Glomerular visceral epithelial cell (primary cell): ENCODE measurements around the gene CLK2.
A peak's percentile ranks its signal among the peaks of the same experiment; 100 is the strongest.
"Not testable (repeated sequence)": the region's sequence is repeated elsewhere in the genome, so short reads cannot be mapped to it uniquely, and the experiment has no call there.

Source experiments
- DNase-seq: peaks from one replicate; pipeline ENCODE4 v3.0.0-alpha.2; 2016; ENCODE audit errors: extremely low spot score

Gene CLK2

DNA sequence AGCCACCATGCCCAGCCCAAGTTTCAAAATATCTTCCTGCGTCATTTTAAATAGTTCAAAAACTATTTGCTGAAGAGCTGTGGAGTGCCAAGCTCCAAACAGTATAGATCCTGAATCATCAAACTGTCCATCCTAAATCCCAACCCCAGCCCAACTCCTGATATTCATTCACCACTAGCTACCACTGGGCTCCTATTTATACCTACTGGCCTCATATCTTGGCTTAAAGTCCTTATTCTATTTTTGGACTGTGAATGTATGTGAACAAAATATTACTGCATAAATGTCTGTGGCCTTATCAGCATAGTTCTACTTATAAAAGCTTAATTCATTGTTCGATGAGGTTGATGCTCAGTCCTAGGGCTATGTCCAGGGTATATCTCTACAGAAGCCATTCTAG is 5.9 kb downstream of the CLK2 start:
- DNase-seq, result no peak

DNA sequence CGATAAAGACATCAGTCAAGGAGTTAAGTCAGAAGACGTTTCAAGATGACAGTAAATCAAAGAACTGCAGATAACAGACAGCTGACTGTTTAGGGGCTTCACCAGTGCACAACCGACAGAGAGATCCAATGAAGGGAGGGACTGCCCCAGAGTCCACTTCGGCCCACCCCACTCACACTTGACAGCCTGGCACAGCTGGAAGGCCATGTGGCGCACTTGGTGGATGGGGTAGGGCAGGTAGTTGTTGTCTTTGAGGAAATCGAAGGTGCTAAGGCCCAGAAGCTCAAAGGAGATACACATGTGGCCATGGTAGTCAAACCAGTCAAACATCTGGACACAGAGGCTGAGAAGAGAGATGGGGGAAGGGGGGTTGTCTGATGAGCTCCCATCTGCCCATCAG is 6.8 kb downstream of the CLK2 start:
- no peak for DNase-seq

DNA sequence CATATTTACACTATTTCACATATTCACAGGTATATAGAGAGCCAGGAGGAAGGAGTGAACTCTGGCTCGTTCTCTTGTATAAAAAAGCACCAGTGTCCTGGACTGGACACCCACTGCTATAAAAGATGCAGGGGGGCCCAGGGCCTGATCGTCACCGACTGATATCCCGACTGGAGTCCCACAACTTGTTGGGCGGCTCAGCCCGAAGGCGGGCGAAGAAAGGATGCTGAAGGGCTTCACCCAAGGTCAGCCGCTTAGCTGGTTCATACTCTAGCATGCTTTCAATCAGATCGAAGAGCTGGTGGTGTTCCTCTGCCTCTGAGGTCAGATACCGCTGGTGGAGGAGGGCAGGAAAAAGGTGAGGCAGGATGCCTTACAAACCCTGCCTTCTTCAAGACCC is 10.2 kb downstream of the CLK2 start:
- DNase-seq, result no peak

DNA sequence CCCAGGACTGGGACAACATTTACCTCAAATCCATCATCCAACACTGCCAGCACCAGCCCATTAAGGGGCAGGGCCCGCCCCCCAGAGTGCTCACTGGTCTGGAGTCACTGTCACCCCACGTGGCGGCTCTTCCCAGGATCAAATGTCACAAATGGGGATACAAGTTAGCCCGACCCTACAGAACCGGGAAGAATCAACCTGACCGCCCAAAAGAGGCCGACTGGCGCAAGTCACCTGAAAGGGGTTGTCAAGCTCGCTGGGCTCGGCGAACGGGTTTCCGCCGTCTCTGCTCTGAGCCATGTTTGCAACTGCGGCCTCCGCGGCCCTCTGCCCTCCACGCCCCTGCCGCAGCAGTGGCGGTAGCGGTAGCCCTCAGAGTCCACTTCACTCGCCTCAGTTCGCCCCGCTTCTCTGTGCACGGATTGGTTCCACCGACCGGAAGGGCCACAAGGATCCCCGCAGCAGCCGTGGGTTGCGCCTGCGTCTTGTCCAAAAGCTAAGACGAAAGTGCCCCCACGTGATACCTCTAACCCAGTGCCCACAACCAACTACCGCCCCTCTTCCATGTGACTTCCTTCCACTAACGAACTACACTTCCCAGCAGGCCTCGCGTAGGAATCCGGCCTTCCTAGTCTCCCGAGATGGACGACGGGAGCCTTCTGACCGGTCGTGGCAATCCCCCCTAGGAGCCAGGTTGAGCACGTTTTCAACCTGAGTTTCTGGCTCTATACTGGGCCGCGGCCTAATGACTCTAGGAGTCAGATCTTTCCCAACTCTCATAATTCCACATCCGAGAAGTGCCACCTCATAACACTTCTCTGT is 11.2 kb downstream of the CLK2 start, which contains the start of gene SCAMP3:
Gene SCAMP3 (minus strand): TSS at position 509 of the 822 bp plus-strand sequence. CDS start 209 bp downstream, at position 300.
- DNase-seq, result peak; percentile 98

DNA sequence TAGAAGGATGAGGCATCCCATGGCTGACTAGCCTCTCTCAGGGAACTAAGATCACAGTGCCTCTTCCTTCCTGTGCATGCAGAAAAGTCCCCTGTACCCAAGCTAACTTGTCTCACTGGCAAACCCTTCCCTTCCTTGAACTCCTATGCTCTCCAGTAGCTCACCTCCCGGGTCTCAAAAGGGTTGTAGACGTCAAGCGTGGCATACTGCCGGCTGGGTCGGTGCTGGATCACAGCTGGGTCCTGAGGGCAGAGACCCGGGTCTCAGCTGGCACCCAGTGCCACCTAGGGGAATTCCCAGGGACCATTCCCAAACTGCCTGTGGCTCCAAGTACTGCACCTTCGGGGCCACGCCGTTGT is 11.8 kb downstream of the CLK2 start:
- no peak for DNase-seq

DNA sequence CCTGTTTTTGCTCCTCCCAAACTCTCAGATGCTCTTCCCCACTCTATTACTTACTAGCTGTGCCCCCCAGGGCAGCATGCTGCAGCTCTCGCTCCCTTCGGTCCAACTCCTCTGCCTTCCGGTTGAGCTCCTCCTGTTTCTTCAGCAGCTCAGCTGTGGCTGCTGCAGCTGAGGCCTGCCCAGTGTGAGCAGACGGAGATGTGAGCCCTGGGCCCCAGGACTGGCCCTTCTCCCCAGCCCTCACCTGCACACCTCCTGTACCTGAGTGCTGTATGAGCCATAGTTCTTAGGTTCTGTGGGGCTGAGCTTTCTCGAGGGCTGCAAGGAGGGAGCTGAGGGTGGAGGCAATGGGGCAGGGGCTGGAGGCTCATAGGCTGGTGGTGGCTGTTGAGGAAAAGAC is 13.0 kb downstream of the CLK2 start:
- DNase-seq, result no peak

DNA sequence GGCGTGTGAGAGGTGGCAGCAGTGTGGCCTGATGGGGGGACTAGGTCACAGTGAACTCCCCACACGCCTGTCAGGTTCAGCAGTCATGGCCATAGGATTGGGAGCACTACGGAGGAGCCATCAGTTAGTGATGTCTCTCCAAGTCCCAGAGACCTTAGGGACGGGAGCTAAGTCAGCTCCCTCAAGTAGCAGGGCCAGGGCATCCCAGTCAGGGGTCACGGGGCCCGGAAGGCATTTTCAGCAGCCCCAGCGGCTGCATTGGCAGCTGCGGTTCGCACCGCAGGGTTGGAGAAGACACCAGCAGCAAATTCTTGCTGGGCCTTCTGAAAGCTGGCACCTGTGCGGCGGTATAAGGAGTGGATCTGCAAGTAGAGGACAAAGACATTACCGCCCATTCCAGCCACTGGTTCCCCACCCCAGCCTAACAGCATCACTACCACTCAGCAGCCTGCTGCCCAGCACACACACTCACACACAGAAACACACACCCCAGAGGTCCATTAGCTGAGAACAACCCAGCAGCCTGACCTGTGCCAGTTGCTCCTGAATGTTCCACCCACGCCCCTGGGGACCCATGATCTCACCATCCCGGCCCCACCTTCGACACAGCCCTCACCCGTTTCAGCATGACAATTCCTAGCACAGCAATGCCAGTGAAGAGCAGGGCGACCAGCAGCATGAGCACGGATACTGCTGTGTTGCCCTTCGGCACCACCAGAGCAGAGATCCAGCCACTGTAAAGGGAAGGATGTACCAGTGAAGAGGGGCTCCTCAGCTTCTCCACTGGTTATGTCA is 17.0 kb downstream of the CLK2 start:
- no peak for DNase-seq

DNA sequence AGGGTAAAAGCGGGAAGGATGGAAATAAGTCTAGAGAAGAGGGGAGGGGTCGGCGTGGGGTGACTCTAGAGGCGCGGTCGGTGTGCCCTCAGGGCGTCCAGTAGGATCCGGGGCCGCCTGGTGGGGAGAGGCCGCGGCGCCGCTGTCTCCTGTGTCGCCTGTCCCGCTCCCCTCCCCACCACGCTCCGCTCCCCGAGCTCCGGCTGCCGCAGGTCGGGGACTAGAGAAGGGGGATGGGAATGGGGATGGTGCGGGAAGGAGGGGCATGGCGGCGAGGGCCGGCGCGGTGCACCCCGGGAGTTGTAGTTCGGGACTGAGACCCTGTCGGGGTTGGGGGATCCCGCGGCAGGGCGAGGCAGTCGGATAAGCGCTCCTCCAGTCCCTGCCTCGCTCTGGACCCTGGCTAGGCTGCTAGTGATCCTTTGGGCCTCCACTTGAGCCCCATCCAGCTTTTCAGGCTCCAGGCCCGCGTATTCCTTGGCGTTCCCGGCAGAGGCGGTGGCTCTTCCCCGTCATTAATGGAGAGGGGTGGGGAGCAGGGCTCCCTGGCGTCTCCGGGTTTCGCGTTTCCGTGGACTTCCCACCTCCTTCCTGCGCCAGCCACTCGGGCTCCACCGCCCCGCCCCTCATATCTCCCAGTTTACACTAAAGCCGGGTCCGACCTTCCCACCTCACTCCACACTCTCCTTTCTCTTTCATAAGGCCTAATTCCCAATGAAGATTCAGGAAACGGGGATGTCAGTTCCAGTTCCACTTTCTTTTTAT is 17.9 kb downstream of the CLK2 start, which contains the start of gene ENTREP3:
Gene ENTREP3 (minus strand): TSS at position 241 of the 765 bp plus-strand sequence. CDS start 606 bp downstream, outside the sequence.
- DNase-seq, result peak; percentile 75

DNA sequence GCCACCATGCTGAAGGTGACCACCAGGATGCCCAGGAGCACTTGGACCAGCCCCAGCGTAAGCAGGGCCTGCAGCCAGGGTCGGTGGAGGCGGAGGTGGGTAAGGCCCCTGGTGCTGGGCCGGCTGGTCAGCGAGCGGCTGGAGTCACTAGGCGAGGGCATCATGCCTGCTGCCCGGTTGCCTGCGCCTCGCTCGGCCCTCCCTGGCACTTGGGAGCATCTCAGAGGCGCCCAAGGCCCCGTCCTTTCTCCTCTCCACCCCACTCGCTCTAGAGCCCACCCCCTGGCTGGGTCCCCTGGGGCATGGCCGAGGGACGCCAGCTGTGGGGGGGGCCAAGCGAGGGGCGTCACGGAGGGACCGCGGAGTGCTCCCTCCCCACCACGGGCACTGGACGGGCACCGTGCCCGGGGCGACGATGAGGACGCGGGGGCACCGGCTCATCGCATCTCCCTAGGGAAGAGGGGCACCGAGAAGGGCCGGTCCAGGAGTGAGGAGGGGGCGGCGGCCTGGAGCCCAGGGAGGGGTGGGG is 18.5 kb downstream of the CLK2 start:
- peak; percentile 22 for DNase-seq

DNA sequence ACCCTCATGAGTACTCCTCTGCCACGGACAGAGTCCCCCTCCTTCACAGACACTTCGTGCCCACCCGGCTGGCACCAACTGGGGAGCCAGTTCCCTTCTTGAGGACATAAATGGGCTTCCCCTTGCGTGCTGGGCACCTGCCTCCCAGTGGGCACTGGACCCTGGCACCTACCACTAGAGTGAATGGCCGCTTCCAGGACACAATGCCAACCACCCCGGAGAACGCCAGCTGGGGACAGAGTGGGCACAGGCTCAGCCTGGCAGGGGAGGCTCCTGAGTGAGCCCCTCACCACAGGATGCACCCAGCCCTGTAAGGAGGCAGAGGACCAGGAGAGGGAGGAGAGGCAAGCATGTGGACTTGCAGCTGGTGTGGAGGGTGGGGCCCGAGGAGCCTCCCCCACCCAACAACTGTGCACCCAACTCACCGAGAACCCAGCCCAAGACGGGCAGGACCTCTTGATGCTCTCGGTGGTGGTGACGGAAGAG is 19.0 kb downstream of the CLK2 start:
- DNase-seq, result no peak

DNA sequence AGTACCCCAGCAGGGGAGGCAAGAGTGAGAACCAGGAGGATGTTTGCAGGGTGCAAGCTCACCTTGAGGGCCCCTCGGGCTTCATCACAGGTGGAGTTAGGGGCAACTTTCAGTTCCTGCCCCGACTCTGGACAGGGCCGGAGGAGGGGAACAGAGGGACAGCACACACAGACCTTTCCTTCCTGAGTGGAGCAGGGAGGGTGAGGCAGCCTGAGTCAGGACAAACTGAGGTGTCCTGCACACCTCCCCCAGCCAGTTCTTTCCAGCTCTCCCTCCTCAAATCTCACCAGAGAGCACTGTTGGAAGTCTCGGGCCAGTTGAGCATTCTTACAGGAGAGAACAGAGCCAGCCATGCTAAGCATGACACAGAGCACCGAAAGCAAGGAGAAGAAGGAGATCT is 19.5 kb downstream of the CLK2 start:
- no peak for DNase-seq

DNA sequence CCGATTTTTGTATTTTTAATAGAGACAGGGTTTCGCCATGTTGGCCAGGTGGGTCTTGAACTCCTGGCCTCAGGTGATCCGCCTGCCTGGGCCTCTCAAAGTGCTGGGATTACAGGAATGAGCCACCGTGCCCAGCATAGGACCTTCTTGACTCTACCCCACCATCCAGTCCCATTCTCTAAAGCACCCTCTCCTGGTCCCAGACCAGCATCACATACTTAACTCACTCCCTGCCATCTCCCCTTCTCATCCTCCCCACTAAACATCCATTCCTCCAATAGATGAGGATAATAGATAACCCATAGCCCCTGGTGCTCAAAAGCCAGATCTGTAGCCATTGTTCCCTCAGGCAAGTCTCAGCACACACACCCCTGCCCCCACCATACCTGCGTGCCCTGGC is 20.1 kb downstream of the CLK2 start:
- no peak for DNase-seq

DNA sequence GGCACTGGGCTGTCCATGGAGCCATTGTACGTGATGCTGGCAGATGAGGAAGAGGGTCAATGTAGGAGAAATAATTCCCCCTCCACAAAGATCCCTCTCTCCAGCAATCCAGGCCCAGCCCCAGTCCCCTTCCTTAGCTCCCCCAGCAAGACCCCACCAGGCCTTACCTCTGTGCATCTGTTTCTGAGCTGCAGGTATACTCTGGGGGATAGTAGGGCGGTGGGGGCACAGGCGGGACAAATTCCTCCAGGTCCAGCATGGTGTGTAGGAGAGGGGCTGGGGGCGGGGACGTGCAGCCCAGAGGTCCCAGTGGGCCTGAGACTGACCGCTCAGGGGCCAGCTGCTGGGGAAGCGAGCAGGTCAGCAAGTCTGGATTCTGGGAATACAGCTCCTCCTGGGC is 21.7 kb downstream of the CLK2 start:
- DNase-seq, result no peak

DNA sequence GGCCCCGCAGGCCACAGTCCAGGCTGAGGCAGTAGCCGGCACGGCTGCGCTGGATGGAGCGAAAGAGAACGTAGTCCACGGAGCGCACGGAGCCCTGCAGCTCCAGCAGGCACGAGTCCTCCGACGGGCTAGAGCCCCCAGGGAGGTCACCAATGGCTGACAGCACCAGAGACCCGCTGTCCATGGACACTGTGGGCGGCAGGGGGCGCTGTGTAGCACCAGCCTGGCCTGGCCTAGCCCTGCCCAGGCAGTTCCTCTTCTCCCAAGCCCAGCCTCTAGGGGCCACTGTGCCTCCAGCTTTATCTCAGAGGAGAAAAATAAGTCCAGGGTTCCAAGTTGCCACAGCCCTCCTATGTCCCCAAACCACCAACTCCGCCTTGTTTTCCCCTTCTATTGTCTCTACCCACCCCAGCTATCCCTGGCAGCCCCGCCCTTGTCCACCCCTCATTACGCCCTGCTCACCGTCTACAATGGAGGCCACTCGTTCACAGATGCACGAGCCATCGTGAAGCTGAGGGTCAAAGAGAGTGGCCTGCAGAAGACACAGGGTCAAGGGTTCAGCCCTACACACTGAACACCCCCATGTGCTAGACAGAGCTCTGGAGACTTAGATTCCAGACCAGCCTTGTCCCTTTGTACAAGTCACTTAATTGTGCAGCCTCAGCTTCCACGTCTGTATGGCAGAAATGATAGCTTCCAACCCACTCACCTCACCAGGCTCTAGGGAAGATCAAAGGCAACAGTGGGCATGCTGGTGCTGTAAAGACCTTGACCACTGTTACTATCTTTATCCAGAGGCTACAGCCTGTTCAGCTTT is 22.5 kb downstream of the CLK2 start:
- DNase-seq, result peak; percentile 92

DNA sequence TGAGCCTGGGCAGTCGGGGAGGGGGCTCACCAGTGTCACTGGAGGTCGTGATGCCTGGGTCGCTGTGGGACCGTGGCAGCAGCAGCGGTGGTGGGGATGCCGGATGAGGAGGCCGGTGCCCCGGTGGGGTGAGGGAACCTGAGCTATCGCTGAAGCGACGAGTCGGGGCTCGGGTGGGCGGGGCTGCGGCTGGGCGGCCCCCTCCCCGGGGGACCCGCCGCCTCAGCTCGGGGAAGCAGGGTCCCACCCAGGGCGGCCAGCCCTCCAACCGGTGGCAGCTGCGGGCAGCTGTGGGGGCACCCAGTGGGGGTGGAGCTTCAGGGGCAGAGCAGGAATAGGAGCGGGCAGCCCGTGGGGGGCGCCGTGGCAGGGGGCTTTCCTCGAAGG is 23.1 kb downstream of the CLK2 start:
- DNase-seq, result no peak

DNA sequence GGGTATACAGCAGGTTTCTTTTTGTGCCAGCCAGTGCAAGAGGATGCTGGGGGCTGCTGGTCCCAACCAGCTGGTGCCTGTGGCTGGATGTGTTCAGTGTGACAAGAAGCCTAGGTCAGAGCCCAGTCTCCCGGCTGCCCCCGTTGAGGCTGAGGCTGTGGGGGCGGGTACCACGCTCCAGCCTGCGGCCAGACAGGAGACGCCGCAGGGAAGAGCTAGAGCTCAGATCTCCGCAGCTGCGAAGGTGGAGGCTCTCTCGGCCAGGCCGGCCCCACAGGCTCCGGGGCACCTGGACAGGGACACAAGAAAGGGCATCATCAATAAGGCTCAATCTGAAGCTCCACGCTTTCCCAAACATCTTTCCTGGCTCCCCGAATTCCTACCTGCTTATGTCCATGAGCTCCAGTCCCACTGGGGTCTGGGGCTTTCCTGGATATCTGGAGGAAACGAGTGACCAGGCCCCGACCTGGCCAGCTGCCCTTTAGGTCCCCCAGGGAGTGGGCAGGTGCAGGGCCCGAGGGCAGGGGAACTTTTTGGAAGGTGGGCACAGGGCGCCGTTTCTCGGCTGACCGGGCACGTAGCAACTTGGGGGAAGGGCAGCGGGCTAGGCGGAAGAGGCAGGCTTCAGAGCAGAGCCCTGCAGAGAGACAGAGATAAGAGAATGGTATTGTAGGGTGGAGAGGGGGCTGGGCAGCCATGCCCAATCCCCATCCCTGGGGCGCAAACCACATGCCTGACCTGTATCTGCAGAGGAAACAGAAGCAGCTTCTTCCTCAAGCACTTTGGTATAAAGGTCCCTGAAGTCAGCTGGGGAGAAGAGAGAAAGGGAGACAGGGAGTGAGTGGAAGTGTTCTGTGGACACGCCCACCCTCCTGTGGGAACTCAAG is 25.4 kb downstream of the CLK2 start:
- DNase-seq, result no peak

DNA sequence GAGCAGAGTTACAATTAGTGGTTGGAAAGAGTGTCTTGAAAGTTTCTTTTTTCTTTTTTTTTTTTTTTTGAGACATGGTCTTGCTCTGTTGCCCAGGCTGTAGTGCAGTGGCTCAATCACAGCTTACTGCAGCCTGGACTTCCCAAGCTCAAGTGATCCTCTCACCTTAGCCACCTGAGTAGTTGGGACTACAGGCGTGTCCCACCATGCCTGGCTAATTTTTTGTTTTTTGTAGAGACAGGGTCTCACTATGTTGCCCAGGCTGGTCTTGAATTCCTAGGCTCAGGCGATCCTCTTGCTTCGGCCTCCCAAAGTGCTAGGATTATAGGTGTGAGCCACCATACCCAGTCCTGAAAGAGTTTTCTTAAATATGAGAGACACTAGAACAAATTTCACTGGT is 26.5 kb downstream of the CLK2 start:
- not testable (repeated sequence) for DNase-seq

DNA sequence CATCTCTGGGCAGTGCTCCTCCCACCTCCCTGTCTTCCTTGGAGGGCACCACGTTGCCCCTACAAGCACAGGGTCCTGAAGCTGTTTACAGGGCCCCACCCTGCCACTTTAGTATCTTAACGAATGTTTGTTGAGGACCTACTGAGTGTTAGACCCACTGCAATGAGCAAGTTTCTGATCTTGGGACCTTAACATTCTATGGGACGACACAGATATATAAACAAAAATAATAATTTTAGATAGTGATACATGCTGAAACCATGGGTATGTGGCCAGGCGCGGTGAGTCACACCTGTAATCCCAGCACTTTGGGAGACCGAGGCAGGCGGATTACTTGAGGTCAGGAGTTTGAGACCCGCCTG is 28.2 kb downstream of the CLK2 start:
- DNase-seq, result no peak

DNA sequence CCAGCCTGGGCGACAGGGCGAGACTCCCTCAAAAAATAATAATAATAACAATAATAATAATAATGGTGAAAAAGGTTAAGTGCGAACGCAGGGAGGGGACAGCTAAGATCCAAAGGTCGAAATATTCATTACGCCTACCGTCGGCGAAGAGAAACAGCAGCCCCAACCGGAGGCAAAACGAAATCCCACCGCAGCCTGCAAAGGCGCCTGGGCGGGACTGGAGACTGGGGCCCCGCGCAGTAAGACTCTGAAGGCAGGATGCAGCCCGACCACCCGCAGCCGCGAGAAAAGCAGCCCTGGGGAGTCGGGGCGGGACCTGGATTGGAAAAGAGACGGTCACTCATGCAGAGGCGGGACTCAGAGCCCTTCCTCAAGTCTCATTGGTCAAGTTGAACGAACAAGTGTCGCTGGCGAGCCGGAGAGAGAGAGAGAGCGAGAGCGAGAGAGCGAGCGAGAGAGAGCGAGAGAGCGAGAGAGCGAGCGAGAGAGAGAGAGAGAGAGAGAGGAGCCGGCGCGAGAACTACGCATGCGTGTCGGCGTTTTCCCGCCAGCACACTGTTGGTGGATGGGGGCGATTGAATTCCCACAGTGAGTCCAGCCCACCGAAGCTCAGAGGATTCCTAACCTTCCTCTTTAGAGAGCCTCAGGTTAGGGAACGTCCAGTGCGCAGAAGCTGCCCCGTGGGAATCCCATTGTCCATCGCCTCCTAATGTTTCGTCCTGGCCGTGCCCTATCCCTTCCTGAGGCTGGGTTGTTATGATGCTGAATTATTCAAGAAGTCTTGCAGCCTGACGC is 28.7 kb downstream of the CLK2 start:
- DNase-seq, result peak; percentile 100
